Inferior parietal cortex (tissue), 1 donor: ENCODE data around the gene MRGPRX1.
"Not testable (repeated sequence)": the region's sequence is repeated elsewhere in the genome, so short reads cannot be mapped to it uniquely, and the experiment has no call there.

Experiments
- DNase-seq: peaks from one replicate; pipeline ENCODE4 v3.0.0-alpha.2; 2016; ENCODE audit errors: extremely low spot score

The MRGPRX1 gene

DNA sequence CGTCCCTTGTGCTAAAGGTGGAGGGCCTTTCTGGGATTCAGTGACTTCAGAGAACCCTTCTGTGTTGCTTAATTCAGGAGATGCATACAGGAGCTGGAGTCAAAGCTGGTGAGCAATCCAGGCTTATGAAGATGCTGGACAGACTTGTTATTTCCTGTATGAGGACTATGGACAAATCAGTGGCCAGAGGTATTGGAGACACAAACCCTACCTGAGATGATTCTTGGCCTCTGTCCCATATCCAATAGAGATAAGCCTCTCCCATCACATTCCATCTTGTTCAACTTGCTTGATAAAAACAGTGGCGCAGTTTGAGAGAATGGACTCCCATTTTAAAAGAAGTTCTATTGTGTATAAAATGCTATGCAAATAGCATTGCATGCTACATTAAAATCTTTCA, at the start of gene MRGPRX1:
TSS of gene MRGPRX1 (minus strand) at position 101 of the 400 bp plus-strand sequence. CDS start 4,630 bp downstream, outside the sequence.
- no peak for DNase-seq

DNA sequence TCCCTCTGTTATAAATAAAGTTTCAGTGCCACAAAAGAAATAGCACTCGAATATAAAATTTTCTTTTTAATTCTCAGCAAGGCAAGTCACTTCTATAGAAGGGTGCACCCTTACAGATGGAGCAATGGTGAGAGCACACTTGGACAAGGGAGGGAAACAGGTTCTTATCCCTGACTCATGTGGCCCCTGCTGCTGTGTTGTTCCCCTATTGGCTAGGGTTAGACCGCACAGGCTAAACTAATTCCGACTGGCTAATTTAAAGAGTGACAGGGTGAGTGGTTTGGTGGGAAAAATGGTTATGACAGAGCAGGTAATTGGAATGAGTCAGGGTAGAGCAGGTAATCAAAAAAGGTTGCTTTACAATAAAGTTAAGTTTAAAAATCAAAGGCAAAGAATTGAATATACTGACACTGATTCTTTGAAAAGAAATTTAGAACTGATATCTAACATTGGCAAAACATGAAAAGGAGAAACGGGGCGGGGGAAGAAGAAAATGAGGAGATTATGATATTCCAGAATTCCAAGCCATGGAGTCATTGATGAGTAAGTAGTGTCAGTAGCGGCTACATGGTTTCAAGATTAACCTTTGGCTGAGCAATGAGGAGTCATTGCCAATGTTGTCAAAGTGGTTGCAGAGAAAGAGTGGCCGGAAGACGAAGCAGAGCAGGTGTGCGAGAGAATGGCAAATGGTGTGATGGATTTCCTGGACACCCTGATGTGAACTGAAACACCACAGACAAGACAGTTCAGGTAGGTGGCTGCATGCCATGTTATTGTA, 48.4 kb upstream of the MRGPRX1 start:
- DNase-seq: no peak

DNA sequence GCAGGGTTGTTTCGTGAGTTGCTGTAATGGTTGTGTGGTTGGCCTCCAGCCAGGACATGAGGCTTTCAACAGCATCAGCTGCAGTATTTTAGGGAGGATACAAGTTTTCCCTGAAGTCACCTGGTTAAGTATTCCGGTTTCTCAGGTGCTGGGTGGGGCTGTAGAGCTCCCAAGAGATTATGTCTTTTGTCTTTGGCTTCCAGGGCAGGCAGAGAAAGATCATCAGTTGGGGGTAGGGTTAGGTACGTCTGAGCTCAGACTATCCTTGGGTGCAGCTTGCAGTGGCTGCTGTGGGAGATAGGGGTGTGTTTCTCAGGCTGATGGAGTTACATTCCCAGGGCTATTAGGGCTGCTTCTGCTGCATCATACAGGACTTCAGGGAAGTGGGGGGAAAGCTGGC, 47.5 kb upstream of the MRGPRX1 start:
- DNase-seq: no peak

DNA sequence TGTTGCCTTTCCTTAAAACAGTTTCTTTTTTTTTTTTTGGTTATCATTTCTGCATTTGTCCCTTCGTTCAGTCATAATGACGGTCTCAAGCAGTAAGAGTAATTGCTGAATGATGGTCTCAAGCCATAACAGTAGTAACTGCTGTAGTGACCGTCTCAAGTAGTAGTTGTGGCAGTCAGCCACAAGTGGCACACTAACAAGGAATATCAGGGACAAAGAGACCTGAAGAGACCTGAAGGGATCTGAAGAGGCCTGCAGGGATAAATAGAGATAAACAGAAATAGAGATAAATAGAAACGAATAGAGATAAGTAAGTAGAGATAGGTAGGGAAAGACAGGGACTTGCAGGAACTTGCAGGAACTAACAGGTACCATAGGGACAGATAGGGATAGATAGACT, 42.7 kb upstream of the MRGPRX1 start:
- DNase-seq: no peak

DNA sequence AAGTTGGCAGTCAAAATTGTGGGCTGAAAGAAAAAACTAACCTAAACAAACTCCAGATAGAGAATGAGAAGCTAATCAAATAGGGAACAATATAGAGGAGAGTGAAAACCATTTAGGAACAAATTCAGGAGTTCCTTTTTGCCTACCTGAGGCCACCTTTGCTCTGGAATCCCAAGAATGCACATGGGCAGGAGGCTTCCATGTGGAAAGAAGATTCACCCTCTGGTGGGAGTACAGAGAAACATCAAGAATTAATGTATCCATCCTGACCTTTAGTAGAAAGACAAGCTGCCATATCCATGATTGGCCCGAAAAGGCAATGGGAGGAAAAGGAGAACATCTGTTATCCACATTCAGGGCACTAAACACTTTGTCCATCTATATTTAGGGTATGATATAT, 35.0 kb upstream of the MRGPRX1 start:
- no peak for DNase-seq

DNA sequence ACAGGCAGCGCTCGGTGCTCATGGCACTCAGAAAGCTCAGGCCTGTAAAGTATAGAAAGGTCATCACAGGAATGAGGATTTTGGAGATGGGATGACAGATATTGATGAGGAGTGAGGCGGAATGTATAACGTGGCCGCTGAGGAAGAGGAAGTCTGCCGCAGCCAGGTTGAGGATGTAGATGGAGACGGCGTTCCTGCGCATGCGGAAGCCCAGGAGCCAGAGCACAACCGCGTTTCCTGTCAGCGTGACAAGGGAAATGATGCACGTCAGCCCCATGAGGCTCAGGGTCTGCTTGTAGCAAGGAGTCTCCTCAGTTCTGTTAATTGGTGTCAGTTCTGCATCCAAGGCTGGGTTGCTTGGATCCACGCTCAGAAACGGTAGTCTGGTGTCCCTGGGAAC, 33.1 kb upstream of the MRGPRX1 start:
- DNase-seq: no peak

DNA sequence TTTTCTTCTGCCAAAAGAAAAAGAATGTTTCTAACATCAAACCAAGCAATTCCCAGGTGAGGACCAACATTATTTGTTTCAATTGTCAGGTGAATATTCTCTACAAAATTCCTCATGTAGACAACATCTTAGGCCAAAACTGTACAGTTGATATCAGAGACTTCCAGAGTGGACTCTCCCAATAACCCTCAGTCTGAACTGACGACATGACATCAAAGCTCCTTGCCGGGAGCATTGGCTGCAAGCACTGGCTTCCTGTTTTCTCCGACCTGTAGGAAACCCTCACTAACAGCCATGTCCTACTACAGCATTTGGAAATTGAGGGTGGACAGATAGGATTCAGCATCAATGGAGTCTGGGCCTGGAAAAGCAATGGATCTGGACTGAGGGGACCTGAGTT, 30.5 kb upstream of the MRGPRX1 start:
- no peak for DNase-seq

DNA sequence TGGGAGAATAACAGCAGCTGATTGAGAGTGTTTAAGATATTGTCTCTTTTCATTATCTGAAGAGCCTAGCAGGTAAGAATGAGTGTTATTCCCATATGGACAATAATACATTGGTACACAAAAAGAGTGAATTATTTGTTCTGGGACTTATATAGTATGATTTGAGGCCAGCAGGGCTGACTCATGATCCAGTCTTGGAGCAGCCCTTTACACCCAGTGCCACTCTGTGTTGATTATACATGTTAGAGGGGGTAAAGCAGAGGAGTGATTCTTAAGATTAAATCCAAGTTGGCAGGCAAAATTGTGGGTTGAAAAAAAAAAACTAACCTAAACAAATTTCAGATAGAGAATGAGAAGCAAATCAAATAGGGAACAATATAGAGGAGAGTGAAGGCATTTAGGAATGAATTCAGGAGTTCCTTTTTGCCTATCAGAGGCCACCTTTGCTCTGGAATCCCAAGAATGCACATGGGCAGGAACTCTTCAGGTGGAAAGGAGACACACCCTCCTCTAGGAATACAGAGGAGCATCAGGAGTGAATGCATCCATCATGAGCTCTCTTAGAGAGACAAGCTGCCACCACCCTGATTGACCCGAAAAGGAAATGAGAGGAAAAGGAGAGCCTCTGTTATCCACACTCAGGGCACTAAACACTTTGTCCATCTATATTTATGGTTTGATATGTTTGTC, 19.2 kb upstream of the MRGPRX1 start:
- no peak for DNase-seq

DNA sequence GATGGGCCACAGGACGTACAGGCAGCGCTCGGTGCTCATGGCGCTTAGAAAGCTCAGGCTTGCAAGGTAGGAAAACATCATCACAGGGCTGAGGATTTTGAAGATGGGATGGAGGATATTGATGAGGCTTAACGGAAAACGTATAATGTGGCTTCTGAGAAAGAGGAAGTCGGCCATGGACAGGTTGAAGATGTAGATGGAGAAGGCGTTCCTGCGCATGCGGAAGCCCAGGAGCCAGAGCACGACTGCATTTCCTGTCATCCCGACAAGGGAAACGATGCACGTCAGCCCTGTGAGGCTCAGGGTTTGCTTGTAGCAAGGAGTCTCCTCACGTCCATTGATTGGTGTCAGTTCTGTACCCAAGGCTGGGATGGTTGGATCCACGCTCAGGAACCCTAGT, 17.4 kb upstream of the MRGPRX1 start:
- DNase-seq: no peak

DNA sequence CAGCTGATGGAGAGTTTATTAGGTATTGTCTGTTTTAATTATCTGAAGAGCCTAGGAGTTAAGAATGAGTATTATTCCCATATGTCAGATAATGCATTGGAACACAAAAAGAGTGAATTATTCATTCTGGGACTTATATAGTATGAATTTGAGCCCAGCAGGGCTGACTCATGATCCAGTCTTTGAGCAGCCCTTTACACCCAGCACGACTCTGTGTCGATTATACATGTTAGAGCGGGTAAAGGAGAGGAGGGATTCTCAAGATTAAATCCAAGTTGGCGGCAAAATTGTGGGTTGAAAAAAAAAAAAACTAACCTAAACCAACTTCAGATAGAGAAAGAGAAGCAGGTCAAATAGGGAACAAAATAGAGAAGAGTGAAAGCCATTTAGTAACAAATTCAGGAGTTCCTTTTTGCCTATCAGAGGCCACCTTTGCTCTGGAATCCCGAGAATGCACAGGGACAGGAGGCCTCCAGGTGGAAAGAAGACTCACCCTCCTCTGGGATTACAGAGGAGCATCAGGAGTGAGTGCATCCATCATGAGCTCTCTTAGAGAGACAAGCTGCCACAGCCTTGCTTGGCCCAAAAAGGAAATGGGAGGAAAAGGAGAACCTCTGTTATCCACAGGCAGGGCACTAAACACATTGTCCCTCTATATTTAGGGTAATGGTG, 3.1 kb downstream of the MRGPRX1 start:
- DNase-seq: no peak

DNA sequence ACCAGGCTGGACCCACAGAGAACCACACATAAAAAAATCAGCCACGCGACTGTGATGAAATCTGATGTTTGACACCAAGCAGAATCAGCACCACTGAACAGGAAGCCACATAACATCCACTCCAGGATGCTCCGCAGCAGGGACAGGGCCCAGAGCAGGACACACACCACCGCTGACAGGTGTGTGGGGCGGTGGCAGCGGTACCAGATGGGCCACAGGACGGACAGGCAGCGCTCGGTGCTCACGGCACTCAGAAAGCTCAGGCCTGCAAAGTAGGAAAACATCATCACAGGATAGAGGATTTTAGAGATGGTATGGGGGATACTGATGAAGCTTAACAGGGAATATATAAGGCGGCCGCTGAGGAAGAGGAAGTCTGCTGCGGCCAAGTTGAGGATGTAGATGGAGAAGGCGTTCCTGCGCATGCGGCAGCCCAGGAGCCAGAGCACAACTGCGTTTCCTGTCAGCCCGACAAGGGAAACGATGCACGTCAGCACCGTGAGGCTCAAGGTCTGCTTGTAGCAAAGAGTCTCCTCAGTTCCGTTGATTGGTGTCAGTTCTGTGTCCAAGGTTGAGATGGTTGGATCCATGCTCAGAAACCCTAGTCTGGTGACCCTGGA, 4.9 kb downstream of the MRGPRX1 start:
- DNase-seq: no peak

DNA sequence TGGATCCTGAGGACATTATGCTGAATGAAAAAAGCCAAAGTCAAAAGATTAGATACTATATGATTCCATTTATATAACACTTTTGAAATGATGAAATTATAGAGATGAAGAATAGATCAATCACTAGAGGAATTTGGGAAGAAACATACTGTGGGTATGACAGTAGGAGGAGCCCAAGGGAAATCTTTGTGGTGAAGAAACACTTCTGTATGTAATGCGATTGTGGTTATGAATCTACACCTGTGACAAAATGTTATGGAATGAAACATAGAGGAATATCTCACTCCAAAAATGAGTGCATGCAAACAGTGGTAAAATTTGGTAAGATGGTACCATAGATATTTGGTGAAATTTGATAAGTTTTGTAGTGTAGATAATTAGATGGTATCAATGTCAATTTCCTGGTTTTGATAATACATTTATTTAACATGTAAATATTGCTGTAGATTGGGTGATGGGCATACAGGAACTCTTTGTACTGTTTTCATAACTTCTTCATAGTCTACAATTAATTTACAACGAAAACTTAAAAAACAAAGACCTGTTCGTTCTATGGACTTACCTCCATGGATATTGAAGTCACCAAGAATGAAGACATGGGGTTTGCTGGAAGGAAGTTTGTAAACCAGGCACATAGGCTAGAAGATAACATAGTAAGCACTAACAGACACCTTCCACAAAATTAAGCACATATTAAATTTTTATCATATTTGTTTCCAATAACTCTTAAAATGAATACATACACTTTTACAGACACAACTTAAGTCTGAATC, 11.5 kb downstream of the MRGPRX1 start:
- no peak for DNase-seq

DNA sequence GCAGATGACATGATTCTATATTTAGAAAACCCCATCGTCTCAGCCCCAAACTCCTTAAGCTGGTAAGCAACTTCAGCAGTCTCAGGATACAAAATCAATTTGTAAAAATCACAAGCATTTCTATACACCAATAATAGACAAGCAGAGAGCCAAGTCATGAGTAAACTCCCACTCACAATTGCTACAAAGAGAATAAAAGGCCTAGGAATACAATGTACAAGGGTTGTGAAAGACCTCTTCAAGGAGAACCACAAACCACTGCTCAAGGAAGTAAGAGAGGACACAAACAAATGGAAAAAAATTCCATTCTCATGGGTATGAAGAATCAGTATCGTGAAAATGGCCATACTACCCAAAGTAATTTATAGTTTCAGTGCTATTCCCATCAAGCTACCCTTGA, 13.8 kb downstream of the MRGPRX1 start:
- not testable (repeated sequence) for DNase-seq

DNA sequence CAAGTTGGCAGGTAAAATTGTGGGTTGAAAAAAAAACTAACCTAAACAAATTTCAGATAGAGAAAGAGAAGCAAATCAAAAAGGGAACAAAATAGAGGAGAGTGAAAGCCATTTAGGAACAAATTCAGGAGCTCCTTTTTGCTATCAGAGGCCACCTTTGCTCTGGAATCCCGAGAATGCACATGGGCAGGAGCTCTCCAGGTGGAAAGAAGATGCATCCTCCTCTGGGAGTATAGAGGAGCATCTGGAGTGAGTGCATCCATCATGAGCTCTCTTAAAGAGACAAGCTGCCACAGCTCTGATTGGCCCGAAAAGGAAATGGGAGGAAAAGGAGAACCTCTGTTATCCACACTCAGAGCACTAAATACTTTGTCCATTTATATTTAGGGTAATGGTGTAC, 26.3 kb downstream of the MRGPRX1 start:
- DNase-seq: no peak

DNA sequence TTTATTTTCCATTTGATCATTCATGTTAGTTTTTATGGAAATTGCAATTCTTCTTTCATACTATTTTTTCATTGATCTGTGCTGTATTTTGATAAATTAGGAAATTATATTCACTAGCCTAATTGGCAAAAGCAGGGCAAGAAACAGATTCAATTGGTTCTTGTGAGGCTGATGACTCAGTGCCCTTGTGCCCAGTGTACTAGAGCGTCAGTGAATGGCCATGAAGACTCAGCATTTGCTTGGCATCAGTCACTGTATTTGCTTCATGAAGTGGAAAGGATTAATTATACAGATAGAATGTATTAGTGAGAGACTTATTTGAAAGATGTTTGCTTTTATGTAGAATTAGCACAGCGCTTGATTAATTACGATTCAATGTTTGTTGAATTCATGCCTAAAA, 31.8 kb downstream of the MRGPRX1 start:
- DNase-seq: no peak

DNA sequence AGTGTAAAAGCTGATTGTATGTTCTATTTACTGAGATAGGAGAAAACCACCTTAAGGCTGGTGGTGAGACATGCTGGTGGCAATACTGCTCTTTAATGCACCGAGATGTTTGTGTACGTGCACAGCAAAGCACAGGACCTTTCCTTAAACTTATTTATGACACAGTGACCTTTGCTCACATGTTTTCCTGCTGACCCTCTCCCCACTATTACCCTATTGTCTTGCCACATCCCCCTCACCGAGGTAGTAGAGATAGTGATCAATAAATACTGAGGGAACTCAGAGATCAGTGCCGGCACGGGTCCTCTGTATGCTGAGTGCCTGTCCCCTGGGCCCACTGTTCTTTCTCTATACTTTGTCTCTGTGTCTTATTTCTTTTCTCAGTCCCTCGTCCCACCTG, 38.6 kb downstream of the MRGPRX1 start:
- not testable (repeated sequence) for DNase-seq

DNA sequence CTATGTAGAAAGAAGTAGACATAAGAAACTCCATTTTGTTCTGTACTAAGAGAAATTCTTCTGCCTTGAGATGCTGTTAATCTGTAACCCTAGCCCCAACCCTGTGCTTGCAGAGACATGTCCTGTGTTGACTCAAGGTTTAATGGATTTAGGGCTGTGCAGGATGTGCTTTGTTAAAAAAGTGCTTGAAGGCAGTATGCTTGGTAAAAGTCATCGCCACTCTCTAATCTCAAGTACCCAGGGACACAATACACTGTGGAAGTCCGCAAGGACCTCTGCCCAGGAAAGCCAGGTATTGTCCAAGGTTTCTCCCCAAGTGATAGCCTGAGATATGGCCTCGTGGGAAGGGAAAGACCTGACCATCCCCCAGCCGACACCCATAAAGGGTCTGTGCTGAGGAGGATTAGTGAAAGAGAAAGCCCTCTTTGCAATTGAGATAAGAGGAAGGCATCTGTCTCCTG, 39.0 kb downstream of the MRGPRX1 start:
- DNase-seq: not testable (repeated sequence)

DNA sequence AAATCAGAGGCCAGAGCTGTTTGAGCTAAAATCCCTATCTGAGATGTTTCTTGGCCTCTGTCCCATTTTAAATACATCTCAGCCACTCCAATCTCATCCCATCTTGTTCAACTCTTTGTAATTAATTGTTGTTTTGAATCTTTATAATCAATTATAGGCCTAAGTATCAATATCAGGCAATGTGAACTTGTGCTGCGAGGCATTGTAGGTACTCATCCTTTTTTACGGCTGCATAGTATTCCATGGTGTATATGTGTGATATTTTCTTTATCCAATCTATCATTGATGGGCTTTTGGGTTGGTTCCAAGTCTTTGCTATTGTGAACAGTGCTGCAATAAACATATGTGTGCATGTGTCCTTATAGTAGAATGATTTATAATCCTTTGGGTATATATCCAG, 47.5 kb downstream of the MRGPRX1 start:
- not testable (repeated sequence) for DNase-seq

DNA sequence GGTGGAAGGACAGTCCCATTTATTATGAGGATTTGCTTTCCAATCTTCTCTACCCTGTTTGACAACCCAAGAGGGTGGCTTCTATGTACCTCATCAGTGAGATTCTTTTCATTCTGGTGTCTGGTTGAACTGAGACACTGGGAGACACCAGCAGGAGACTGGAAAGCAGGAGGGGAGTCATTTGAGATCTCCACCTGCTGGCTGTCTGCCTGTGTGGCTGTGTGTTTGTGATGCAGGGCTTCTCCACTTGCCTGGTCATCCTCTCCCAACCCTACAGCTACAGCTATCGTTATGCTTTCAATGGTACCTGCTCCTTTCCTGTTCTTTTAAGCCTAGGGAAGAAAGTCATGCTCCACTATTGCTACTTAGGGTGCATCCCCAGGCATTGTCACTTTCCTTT, 48.6 kb downstream of the MRGPRX1 start:
- no peak for DNase-seq
